K562 (cell line): Measurements from ENCODE around the gene PIK3CD. TPM values are rescaled to one million over a fixed set of nuclear protein-coding genes. Genes with fewer than 3 reads are reported as not detected.

ENCODE experiments used
- CAMTA2 ChIP-seq: fragments of 250-450 bp; sonication (Bioruptor Pico); conservative IDR thresholded peaks from 2 replicates; pipeline ENCODE4 v1.5.1; 2022
- CHD4 ChIP-seq: fragments of 200-600 bp; sonication (generic); IDR thresholded peaks from 3 replicates; pipeline ENCODE4 v1.6.1; 2012; ENCODE audit warnings: low read depth, mild to moderate bottlenecking, mixed read lengths, low read length, inconsistent platforms; ENCODE audit not compliant: insufficient read depth, insufficient replicate concordance, poor library complexity, severe bottlenecking
- FOXK2 ChIP-seq, 2 experiments: fragments of 450-650 bp; IDR thresholded peaks in 1 of 2; conservative IDR thresholded peaks in 1 of 2; 2 replicates each; pipeline ENCODE4 v1.6.1; 2016; ENCODE audit warnings: low read depth in 2 of 2, mild to moderate bottlenecking in 1 of 2
- IRF2 ChIP-seq: sonication (generic); formaldehyde crosslinking; IDR thresholded peaks from 2 replicates; pipeline ENCODE4 v1.8.1; 2022; ENCODE audit warnings: mild to moderate bottlenecking, missing genetic modification reagents
- KLF6 ChIP-seq: fragments of 250-450 bp; sonication (Bioruptor Pico); IDR thresholded peaks from 2 replicates; pipeline ENCODE4 v1.4.0; 2020; ENCODE audit warnings: mild to moderate bottlenecking, moderate library complexity, borderline replicate concordance
- RB1 ChIP-seq: fragments of 450-650 bp; IDR thresholded peaks from 2 replicates; pipeline ENCODE4 v1.6.1; 2017; ENCODE audit warnings: low read depth, mild to moderate bottlenecking
- SMARCC2 ChIP-seq: fragments of 450-650 bp; IDR thresholded peaks from 2 replicates; pipeline ENCODE4 v1.6.1; 2017; ENCODE audit warnings: antibody characterized with exemption, moderate library complexity, mild to moderate bottlenecking, low read depth
- SP1 ChIP-seq: sonication (generic); formaldehyde crosslinking; IDR thresholded peaks from 2 replicates; pipeline ENCODE4 v1.8.1; 2022; ENCODE audit warnings: mild to moderate bottlenecking, missing genetic modification reagents
- SRSF3 ChIP-seq: fragments of 200-400 bp; formaldehyde crosslinking; IDR thresholded peaks from 2 replicates; pipeline ENCODE4 v1.6.1; 2016; ENCODE audit warnings: mild to moderate bottlenecking, low read length, moderate library complexity; ENCODE audit not compliant: insufficient read depth
- TCF7L2 ChIP-seq: fragments of 150-350 bp; IDR thresholded peaks from 2 replicates; pipeline ENCODE4 v1.6.1; 2016; ENCODE audit warnings: low read depth, mild to moderate bottlenecking, low read length, moderate library complexity
- U2AF1 ChIP-seq: fragments of 200-400 bp; formaldehyde crosslinking; optimal IDR thresholded peaks from 2 replicates; pipeline ENCODE3; 2017; ENCODE audit warnings: mild to moderate bottlenecking, low read depth, low read length, moderate library complexity
- ZBED1 ChIP-seq: IDR thresholded peaks from 2 replicates; pipeline ENCODE4 v1.6.1; 2014
- ZFP30 ChIP-seq: fragments of 250-450 bp; sonication (Bioruptor Pico); IDR thresholded peaks from 2 replicates; pipeline ENCODE4 v1.8.0; 2022; ENCODE audit warnings: moderate library complexity, mild to moderate bottlenecking, inconsistent platforms, borderline replicate concordance
- ZNF668 ChIP-seq: fragments of 250-450 bp; sonication (Bioruptor Pico); IDR thresholded peaks from 2 replicates; pipeline ENCODE4 v1.8.0; 2022; ENCODE audit warnings: mild to moderate bottlenecking, inconsistent platforms
- ZNF778 ChIP-seq: fragments of 450-650 bp; formaldehyde crosslinking; IDR thresholded peaks from 2 replicates; pipeline ENCODE4 v1.4.0; 2020; ENCODE audit warnings: mild to moderate bottlenecking, moderate library complexity
- polyA plus RNA-seq, 8 experiments: library from polyadenylated mRNA; depleted of rRNA in 4 of 8; stranded (reverse) in 5 of 8; unstranded in 3 of 8; fragments of >200 nt; fragmentation: Nextera tagmentation in 2 of 8; fragmentation: Illumina TruSeq in 1 of 8; extraction: Ambion mirVana in 2 of 8; extraction: Trizol in 1 of 8; gene quantifications; 2 replicates each; pipeline versions ENCODE4 v1.2.1 to v1.2.3, GENCODE V29; 2011 to 2014; ENCODE audit warnings: inconsistent platforms in 1 of 8, missing spikeins in 1 of 8
- total RNA-seq, 7 experiments: library from RNA; depleted of rRNA in 6 of 7; stranded (reverse); fragments of >200 nt in 6 of 7; fragmentation: Illumina TruSeq in 2 of 7; extraction: Trizol in 2 of 7; gene quantifications; 2 replicates each; pipeline versions ENCODE4 v1.2.1 to v1.2.3, GENCODE V29; 2011 to 2021; ENCODE audit warnings: low replicate concordance in 1 of 7
- TF ChIP-seq, protein P1 (sequence below): fragments of 200-800 bp; sonication (Bioruptor generic); IDR thresholded peaks from 2 replicates; pipeline ENCODE4 v1.6.1; 2017; ENCODE audit warnings: missing genetic modification characterization, missing compliant biosample characterization
- TF ChIP-seq, protein P2 (sequence below): fragments of 450-650 bp; IDR thresholded peaks from 2 replicates; pipeline ENCODE4 v1.6.1; 2016
- TF ChIP-seq, protein P3 (sequence below): fragments of 450-650 bp; conservative IDR thresholded peaks from 2 replicates; pipeline ENCODE4 v1.6.1; 2016; ENCODE audit warnings: missing genetic modification characterization, low read depth, mild to moderate bottlenecking, control low read depth, missing compliant biosample characterization
- TF ChIP-seq, protein P4 (sequence below): fragments of 250-450 bp; sonication (Bioruptor Pico); IDR thresholded peaks from 2 replicates; pipeline ENCODE4 v1.5.0; 2020; ENCODE audit warnings: mild to moderate bottlenecking

PIK3CD gene
- total and polyA plus RNA-seq, 9 of the 15 experiments (the other 6 are each of a cell fraction or from before 2014, with no cell fraction given): 1.8 to 20.8 (median 7.2) TPM

DNA sequence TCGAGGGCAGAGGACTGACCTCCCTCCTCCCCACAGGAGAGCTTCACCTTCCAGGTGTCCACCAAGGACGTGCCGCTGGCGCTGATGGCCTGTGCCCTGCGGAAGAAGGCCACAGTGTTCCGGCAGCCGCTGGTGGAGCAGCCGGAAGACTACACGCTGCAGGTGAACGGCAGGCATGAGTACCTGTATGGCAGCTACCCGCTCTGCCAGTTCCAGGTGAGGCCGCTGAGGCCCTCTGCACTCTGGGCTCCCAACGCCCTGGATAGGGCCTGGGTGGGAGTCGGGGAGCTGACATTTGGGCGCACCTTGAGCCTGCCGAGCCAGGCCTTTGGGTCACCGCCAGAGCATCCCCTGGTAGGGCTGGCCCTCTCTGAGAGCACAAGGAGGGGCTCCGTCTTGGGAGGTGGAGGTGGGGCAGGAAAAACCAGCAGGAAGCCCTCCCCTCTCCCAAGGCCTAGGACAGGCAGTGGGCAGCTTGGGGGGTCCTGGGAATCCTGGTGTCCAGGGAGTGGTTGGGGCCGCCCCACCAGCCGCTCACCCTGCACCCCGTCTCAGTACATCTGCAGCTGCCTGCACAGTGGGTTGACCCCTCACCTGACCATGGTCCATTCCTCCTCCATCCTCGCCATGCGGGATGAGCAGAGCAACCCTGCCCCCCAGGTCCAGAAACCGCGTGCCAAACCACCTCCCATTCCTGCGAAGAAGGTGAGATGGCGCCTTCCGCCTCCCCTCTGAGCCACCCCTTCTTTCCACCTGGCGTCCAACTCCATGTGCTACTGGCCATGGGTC lies 65.1 kb downstream of the PIK3CD start (continued):
- peak; percentile 2; the same call in 1 of the 2 replicates for TF ChIP-seq SP1
- TF ChIP-seq CHD4: no peak
- 0 out of 2 replicates have a peak, but pooled peaks have one; percentile 62 for TF ChIP-seq SRSF3
- TF ChIP-seq, protein P1, sequence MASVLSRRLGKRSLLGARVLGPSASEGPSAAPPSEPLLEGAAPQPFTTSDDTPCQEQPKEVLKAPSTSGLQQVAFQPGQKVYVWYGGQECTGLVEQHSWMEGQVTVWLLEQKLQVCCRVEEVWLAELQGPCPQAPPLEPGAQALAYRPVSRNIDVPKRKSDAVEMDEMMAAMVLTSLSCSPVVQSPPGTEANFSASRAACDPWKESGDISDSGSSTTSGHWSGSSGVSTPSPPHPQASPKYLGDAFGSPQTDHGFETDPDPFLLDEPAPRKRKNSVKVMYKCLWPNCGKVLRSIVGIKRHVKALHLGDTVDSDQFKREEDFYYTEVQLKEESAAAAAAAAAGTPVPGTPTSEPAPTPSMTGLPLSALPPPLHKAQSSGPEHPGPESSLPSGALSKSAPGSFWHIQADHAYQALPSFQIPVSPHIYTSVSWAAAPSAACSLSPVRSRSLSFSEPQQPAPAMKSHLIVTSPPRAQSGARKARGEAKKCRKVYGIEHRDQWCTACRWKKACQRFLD (CRISPR knock-in tag): peak; percentile 81; the same call in 1 of the 2 replicates
- TF ChIP-seq SMARCC2: no peak
- no peak; the same call in 1 of the 2 replicates for TF ChIP-seq RB1
- no peak for TF ChIP-seq ZBED1
- no peak for TF ChIP-seq U2AF1
- TF ChIP-seq FOXK2 (conservative IDR thresholded peaks at IDR 0.05 in 1 of 2, IDR thresholded peaks at IDR 0.05 in 1 of 2; ENCODE audit: low read depth in 2 of 2): no peak
- TF ChIP-seq, protein P2, sequence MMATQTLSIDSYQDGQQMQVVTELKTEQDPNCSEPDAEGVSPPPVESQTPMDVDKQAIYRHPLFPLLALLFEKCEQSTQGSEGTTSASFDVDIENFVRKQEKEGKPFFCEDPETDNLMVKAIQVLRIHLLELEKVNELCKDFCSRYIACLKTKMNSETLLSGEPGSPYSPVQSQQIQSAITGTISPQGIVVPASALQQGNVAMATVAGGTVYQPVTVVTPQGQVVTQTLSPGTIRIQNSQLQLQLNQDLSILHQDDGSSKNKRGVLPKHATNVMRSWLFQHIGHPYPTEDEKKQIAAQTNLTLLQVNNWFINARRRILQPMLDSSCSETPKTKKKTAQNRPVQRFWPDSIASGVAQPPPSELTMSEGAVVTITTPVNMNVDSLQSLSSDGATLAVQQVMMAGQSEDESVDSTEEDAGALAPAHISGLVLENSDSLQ: no peak
- 0 out of 2 replicates have a peak, but pooled peaks have one; percentile 30 for TF ChIP-seq CAMTA2 (CRISPR knock-in tag)
- TF ChIP-seq, protein P3, sequence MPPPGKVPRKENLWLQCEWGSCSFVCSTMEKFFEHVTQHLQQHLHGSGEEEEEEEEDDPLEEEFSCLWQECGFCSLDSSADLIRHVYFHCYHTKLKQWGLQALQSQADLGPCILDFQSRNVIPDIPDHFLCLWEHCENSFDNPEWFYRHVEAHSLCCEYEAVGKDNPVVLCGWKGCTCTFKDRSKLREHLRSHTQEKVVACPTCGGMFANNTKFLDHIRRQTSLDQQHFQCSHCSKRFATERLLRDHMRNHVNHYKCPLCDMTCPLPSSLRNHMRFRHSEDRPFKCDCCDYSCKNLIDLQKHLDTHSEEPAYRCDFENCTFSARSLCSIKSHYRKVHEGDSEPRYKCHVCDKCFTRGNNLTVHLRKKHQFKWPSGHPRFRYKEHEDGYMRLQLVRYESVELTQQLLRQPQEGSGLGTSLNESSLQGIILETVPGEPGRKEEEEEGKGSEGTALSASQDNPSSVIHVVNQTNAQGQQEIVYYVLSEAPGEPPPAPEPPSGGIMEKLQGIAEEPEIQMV (tag): 0 out of 2 replicates have a peak, but pooled peaks have one; percentile 22
- 0 out of 2 replicates have a peak, but pooled peaks have one; percentile 19 for TF ChIP-seq IRF2 (CRISPR knock-in tag)
- TF ChIP-seq, protein P4, sequence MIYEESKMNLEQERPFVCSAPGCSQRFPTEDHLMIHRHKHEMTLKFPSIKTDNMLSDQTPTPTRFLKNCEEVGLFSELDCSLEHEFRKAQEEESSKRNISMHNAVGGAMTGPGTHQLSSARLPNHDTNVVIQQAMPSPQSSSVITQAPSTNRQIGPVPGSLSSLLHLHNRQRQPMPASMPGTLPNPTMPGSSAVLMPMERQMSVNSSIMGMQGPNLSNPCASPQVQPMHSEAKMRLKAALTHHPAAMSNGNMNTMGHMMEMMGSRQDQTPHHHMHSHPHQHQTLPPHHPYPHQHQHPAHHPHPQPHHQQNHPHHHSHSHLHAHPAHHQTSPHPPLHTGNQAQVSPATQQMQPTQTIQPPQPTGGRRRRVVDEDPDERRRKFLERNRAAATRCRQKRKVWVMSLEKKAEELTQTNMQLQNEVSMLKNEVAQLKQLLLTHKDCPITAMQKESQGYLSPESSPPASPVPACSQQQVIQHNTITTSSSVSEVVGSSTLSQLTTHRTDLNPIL (CRISPR knock-in tag): 0 out of 2 replicates have a peak, but pooled peaks have one; percentile 13
- TF ChIP-seq KLF6 (CRISPR knock-in tag): 0 out of 2 replicates have a peak, but pooled peaks have one; percentile 4
- 0 out of 2 replicates have a peak, but pooled peaks have one; percentile 53 for TF ChIP-seq ZNF668 (CRISPR knock-in tag)
- TF ChIP-seq ZNF778 (CRISPR knock-in tag): no peak
- no peak for TF ChIP-seq ZFP30 (CRISPR knock-in tag)
- TF ChIP-seq TCF7L2: no peak
